Sigmoid colon (tissue), 7 donors: ENCODE results near the gene IL6R. TPM values are rescaled to one million over a fixed set of nuclear protein-coding genes. Genes with fewer than 3 reads are reported as not detected.

Source experiments
- DNase-seq: peaks from one replicate; pipeline ENCODE4 v3.0.0-alpha.2; 2019
- H3K27ac ChIP-seq, 4 donors: fragments of 200-600 bp; sonication (generic); one replicate each; pipeline ENCODE4 v1.5.1; 2016 to 2019; ENCODE audit warnings: mild to moderate bottlenecking in 1 of 4
- H3K27me3 ChIP-seq, 3 donors: fragments of 200-600 bp; sonication (generic); one replicate each; pipeline ENCODE4 v1.5.1; 2019; ENCODE audit warnings: mild to moderate bottlenecking in 1 of 3
- H3K36me3 ChIP-seq, 4 donors: fragments of 200-600 bp; sonication (generic); one replicate each; pipeline ENCODE4 v1.5.1; 2016 to 2019
- H3K4me1 ChIP-seq, 4 donors: fragments of 200-600 bp; sonication (generic); one replicate each; pipeline ENCODE4 v1.5.1; 2017 to 2019
- H3K4me3 ChIP-seq, 4 donors: fragments of 200-600 bp; sonication (generic); one replicate each; pipeline ENCODE4 v1.5.1; 2017 to 2019; ENCODE audit warnings: mild to moderate bottlenecking in 2 of 4, moderate library complexity in 1 of 4
- H3K9me3 ChIP-seq, 4 donors: fragments of 200-600 bp in 3 of 4; sonication (generic) in 3 of 4; one replicate each; pipeline versions ENCODE4 v1.5.1 to v1.6.1; 2013 to 2019
- EP300 ChIP-seq, 4 donors: sonication (generic); formaldehyde crosslinking; IDR thresholded peaks; one replicate each; pipeline ENCODE4 v1.6.1; 2017; ENCODE audit warnings: antibody characterized with exemption in 4 of 4
- POLR2A ChIP-seq, 2 donors: fragments of 450-650 bp; IDR thresholded peaks; one replicate each; pipeline ENCODE4 v1.6.1; 2016; ENCODE audit warnings: antibody characterized with exemption in 2 of 2, mild to moderate bottlenecking in 2 of 2, moderate library complexity in 2 of 2
- POLR2AphosphoS5 ChIP-seq, 4 donors: sonication (generic); formaldehyde crosslinking; IDR thresholded peaks; one replicate each; pipeline ENCODE4 v1.6.1; 2017; ENCODE audit warnings: antibody characterized with exemption in 4 of 4
- WGBS, 2 donors: extraction: QIAGEN DNeasy Blood & Tissue Kit; methylation state at CpG; one replicate each; pipeline ENCODE4 v1.1.7; 2013; 5-methylcytosine and 5-hydroxymethylcytosine counted together
- intact Hi-C: fragments of 100-400 bp; cut with DNase I; formaldehyde crosslinking; loops from one replicate; pipeline ENCODE4 v1.15.1; 2023
- polyA plus RNA-seq, 3 donors: library from polyadenylated mRNA; stranded (reverse); fragments of 200-250 nt; gene quantifications; one replicate each; pipeline ENCODE4 v1.2.3, GENCODE V29; 2013
- total RNA-seq, 4 donors: library from RNA; depleted of rRNA; stranded (reverse); fragments of >200 nt; gene quantifications; one replicate each; pipeline ENCODE4 v1.1.0, GENCODE V29; 2016
- TF ChIP-seq, protein P1 (sequence below), 4 experiments: fragments of 450-650 bp in 3 of 4; fragments of 200-600 bp in 1 of 4; IDR thresholded peaks; one replicate each; pipeline ENCODE4 v1.5.1; 2016 to 2019; ENCODE audit warnings: antibody characterized with exemption in 4 of 4, mild to moderate bottlenecking in 3 of 4, moderate library complexity in 2 of 4
- donor health status: healthy with polysubstance abuse.
- donor health status: Bipolar disorder and iron deficiency.
- donor health status: healthy.

The IL6R gene
- total and polyA plus RNA-seq, 7 donors = 3.0 to 40.2 (median 22.9) TPM

- Histone ChIP-seq H3K4me1 (peaks cover 0 to 47% (median 25%) of the 10 kb centered on the region in 4 donors), H3K4me3 (no peak overlapping the region), H3K9me3 (no peaks in the 10 kb centered on the region), H3K27me3 (no peaks in the 10 kb centered on the region), H3K36me3 (peaks cover 0 to 44% (median 15%) of the 10 kb centered on the region in 4 donors), H3K27ac (peak overlapping the region in 3 of 4 donors; percentile 27 to 89 (median 47))
- WGBS, 2 donors = 41 to 74% methylated on average over 8 of the region's 8 CpGs
- TF ChIP-seq POLR2AphosphoS5 (IDR thresholded peaks at IDR 0.05) = no peak
- TF ChIP-seq, protein P1, sequence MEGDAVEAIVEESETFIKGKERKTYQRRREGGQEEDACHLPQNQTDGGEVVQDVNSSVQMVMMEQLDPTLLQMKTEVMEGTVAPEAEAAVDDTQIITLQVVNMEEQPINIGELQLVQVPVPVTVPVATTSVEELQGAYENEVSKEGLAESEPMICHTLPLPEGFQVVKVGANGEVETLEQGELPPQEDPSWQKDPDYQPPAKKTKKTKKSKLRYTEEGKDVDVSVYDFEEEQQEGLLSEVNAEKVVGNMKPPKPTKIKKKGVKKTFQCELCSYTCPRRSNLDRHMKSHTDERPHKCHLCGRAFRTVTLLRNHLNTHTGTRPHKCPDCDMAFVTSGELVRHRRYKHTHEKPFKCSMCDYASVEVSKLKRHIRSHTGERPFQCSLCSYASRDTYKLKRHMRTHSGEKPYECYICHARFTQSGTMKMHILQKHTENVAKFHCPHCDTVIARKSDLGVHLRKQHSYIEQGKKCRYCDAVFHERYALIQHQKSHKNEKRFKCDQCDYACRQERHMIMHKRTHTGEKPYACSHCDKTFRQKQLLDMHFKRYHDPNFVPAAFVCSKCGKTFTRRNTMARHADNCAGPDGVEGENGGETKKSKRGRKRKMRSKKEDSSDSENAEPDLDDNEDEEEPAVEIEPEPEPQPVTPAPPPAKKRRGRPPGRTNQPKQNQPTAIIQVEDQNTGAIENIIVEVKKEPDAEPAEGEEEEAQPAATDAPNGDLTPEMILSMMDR (IDR thresholded peaks at IDR 0.05) = peak in 2 of 4 experiments; percentile 31 to 36
- TF ChIP-seq POLR2A (IDR thresholded peaks at IDR 0.05) = no peak
- no peak for DNase-seq
- intact Hi-C loops = loop anchor here (2.0 kb wide), 1 partner anchor 62 kb away; the partner anchor contains the start of gene IL6R
These were observed 61.8 kb downstream of the IL6R start for GRCh38 chr1:154466921-154467417.

- Histone ChIP-seq H3K9me3 (no peaks in the 10 kb centered on the region), H3K27me3 (no peaks in the 10 kb centered on the region), H3K4me3 (no peak overlapping the region), H3K36me3 (peaks cover 0 to 38% (median 15%) of the 10 kb centered on the region in 4 donors), H3K4me1 (peaks cover 0 to 43% (median 25%) of the 10 kb centered on the region in 4 donors), H3K27ac (peak overlapping the region in 1 of 4 donors; percentile 89)
- WGBS, 2 donors = 88 to 89% methylated on average over 11 of the region's 11 CpGs
- no peak for TF ChIP-seq EP300 (IDR thresholded peaks at IDR 0.05)
- no peak for TF ChIP-seq POLR2AphosphoS5 (IDR thresholded peaks at IDR 0.05)
- no peak for TF ChIP-seq POLR2A (IDR thresholded peaks at IDR 0.05)
- TF ChIP-seq, protein P1 (IDR thresholded peaks at IDR 0.05) = no peak
- intact Hi-C loops = loop anchor here (2.0 kb wide), 1 partner anchor 63 kb away; the partner anchor contains the start of gene IL6R
- no peak for DNase-seq
These were observed 62.4 kb downstream of the IL6R start for GRCh38 chr1:154467434-154468102.

DNA sequence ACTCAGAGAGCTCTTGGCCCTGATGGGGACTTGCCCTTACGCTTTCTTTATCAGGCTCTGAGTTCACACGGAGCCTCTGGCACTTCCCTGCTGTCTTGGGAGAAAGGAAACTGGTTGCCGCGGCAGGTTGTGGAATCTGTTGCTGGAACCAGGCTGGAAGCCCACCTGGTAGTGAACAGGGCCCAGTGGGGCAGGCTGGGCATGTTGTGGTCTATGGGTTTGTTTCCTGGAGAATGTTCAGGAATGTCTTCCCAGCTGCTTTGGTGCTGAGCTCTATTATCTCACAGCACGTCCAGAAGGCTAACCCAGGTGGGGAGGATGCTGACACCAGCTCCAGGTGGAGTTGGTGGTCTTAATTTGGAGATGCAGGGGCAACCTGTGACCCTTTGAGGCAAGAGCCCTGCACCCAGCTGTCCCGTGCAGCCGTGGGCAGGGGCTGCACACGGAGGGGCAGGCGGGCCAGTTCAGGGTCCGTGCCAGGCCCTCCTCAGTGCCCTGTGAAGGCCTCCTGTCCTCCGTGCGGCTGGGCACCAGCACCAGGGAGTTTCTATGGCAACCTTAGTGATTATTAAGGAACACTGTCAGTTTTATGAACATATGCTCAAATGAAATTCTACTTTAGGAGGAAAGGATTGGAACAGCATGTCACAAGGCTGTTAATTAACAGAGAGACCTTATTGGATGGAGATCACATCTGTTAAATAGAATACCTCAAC, 63.5 kb downstream of the IL6R start:
- intact Hi-C loops = no loop called here
- Histone ChIP-seq H3K9me3 (no peaks in the 10 kb centered on the region), H3K36me3 (peaks cover 0 to 29% (median 15%) of the 10 kb centered on the region in 4 donors), H3K27me3 (no peaks in the 10 kb centered on the region), H3K4me1 (peaks cover 0 to 32% (median 14%) of the 10 kb centered on the region in 4 donors), H3K27ac (peak overlapping the region; percentile 15 to 89 (median 30)), H3K4me3 (no peak overlapping the region)
- TF ChIP-seq EP300 (IDR thresholded peaks at IDR 0.05) (no peak), POLR2A (IDR thresholded peaks at IDR 0.05) (no peak), POLR2AphosphoS5 (IDR thresholded peaks at IDR 0.05) (no peak)
- TF ChIP-seq, protein P1 (IDR thresholded peaks at IDR 0.05) = no peak
- WGBS, 2 donors = 85 to 86% methylated on average over 12 of the region's 12 CpGs
- no peak for DNase-seq

DNA sequence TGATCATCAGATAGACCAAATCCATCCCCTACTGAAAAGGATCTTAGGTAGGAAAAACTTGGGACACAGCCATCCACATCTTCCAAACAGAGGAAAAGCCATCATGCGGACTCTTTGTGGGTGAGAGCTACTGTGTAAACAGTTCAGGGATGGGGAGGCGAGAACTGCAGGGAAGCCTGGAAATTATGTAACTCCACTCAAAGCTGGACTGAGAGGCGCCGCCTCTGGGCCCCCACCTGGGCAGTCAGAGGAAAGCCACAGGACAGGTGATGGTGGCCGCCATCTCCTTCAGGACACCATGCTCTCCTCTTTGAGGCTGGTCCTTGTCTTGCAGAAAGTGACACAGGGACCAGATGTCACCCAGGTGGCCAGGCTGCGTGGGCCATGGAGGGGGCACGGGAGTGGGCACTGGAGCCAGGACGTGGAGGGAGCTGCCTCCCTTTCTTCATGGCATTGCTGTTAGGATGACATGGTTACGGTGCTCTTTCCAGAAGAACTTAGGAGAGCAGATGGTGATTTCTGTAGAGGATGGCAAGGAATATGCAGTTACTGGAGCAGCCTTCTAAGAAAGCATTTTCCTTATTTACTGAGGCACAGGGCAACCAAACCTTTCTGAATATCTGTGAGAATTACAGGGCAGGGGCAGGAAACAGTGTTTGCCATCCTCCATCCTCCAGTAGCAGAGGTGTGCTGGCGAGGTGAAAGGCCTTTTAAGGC, 64.9 kb downstream of the IL6R start:
- 77 to 89% methylated on average over 10 of the region's 10 CpGs for WGBS, 2 donors
- Histone ChIP-seq H3K36me3 (peaks cover 0 to 19% (median 11%) of the 10 kb centered on the region in 4 donors), H3K27ac (peak overlapping the region in 2 of 4 donors; percentile 0 to 89), H3K4me3 (no peak overlapping the region), H3K27me3 (no peaks in the 10 kb centered on the region), H3K9me3 (no peaks in the 10 kb centered on the region), H3K4me1 (peaks cover 0 to 30% (median 12%) of the 10 kb centered on the region in 4 donors)
- intact Hi-C loops = no loop called here
- DNase-seq = no peak
- TF ChIP-seq EP300 (IDR thresholded peaks at IDR 0.05) = no peak
- TF ChIP-seq, protein P1 (IDR thresholded peaks at IDR 0.05) = no peak
- TF ChIP-seq POLR2AphosphoS5 (IDR thresholded peaks at IDR 0.05) = no peak
